ENCODE results near the gene SMIM43.
"Not testable (repeated sequence)": the region's sequence is repeated elsewhere in the genome, so short reads cannot be mapped to it uniquely, and the experiment has no call there.

The SMIM43 gene

GRCh38 chr4:121734571-121734970 is 30.4 kb downstream of the SMIM43 start:
- DNase-seq (ENCODE audit: low spot score), result no peak

GRCh38 chr4:121733942-121734341 is 31.0 kb downstream of the SMIM43 start:
- no peak for DNase-seq (ENCODE audit: low spot score)

- not testable (repeated sequence) for DNase-seq (ENCODE audit: low spot score)
Observed at GRCh38 chr4:121729753-121730152, 35.2 kb downstream of the SMIM43 start.

- no peak for DNase-seq (ENCODE audit: low spot score)
Observed at GRCh38 chr4:121728798-121729226, 36.2 kb downstream of the SMIM43 start.

DNA sequence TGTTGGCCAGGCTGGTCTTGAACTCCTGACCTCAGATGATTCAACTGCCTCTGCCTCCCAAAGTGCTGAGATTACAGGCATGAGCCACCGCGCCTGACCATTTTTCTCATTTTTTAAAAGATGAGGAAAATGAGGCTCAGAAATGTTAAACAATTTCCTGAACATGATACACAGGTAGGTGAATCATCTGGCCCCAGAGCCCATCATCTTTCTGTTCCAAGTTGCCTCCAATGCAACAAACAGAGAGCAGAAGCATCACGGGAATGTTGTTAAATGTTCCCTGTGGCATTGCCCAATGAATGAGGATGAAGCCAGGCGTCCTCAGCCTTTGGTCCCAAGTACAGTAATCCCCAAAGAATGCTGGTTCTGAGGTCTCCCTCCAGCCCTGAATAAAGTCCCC is 36.9 kb downstream of the SMIM43 start:
- DNase-seq (ENCODE audit: low spot score), result no peak

- peak; percentile 16 for DNase-seq (ENCODE audit: low spot score)
Observed at GRCh38 chr4:121726642-121727268, 38.2 kb downstream of the SMIM43 start.

DNA sequence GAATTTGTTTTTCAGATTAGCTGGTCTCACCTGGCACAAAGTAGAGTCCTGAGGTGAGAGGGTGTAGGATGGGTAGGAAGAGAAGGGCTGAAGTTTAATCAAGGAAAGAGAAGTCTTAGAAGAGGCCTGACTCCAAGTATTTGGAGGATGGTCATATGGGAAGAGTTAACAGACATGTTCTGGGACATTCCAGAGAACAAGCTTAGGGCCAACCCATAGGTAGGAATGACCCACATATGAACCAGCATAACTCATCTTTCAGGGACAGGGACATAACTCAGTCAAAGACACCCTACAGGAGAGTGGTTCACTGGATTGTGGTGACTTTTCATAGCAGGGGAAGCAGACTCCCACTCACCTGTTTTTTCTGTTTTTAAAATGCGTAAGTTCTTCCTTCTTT is 40.3 kb downstream of the SMIM43 start:
- no peak for DNase-seq (ENCODE audit: low spot score)

DNA sequence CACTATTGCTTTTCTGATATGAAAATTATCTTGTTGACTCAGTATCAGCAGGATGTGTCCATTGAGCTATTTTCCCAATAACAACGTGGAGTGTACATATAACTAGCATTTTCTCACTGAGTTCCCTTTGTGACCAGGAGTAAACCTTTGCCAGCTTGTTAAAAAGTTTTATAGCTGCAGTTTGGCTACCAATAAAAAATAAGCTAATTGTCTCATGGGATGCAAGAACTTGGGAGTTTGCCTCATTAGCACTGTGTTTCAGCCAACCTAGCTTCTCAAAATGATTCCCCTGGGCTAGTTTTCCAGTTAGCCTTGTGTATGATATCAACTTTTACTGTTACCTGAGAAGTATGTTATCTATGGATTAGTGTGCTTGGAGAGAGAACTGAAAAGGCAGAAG is 43.3 kb downstream of the SMIM43 start:
- DNase-seq (ENCODE audit: low spot score), result no peak

GRCh38 chr4:121720109-121720508 is 44.9 kb downstream of the SMIM43 start:
- DNase-seq (ENCODE audit: low spot score), result no peak

DNA sequence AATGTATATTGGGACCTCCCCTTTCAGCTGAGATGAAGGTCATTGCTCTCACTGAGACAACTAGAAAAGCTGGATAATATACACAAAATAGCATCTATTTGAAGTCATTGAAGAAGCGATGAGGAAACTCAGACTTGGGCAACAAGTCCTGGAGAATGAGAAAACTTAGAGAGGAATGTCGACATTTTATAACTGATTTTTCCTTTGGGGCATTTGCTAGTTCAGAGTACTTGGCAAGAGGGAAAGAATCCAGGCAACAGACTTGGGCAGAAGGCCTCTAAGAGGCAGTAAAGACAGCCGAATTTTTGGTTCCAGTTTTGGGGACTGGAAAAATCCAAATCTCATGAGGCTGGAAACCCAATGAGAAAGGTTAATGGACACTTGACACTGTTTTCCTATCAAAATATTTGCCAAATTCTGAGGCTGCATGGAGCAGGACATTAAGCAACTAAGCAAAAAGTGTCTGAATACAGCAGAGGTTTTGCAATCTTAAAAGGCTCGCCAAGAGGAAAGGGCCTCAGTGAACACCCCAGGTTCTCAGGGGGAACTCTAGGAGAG is 47.2 kb downstream of the SMIM43 start:
- DNase-seq (ENCODE audit: low spot score), result no peak

DNA sequence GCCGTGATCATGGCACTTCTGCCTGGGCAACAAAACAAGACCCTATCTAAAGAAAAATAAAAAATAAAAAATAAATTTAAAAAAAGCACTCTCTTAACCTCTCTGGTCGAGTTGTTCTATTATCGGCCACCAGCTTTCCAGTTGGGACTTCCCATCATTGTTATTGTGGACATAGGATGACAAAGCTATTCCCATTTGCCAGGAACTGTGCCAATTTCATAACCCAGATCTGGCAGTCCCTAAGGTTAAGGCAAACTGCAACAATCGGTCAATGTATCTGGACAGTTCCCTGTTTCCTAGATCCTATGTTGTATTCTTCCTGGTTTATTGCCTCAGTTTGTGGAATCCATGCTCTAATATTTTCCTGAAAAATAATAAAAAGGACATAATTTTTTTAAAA is 50.4 kb downstream of the SMIM43 start:
- no peak for DNase-seq (ENCODE audit: low spot score)

DNA sequence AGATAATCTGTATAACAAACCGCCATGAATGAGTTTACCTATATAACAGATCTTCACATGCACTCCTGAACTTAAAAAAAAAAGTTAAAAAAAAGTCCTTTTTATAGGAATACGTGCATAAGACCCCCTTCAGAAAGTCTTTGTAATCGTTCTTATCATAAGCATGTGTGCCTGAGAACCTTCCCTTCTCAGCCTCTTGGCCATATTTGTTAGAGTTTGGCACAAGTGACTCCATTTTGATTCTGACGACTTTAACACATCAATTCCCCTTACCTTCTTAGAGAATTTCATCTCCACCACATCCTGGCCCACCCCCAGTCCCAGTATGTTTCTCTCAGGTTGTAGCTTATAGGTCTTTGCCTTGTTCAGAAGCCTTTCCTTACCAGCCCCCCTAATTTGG is 52.2 kb downstream of the SMIM43 start:
- no peak for DNase-seq (ENCODE audit: low spot score)

- no peak for DNase-seq (ENCODE audit: low spot score)
Observed at GRCh38 chr4:121712001-121712651, 52.8 kb downstream of the SMIM43 start.

DNA sequence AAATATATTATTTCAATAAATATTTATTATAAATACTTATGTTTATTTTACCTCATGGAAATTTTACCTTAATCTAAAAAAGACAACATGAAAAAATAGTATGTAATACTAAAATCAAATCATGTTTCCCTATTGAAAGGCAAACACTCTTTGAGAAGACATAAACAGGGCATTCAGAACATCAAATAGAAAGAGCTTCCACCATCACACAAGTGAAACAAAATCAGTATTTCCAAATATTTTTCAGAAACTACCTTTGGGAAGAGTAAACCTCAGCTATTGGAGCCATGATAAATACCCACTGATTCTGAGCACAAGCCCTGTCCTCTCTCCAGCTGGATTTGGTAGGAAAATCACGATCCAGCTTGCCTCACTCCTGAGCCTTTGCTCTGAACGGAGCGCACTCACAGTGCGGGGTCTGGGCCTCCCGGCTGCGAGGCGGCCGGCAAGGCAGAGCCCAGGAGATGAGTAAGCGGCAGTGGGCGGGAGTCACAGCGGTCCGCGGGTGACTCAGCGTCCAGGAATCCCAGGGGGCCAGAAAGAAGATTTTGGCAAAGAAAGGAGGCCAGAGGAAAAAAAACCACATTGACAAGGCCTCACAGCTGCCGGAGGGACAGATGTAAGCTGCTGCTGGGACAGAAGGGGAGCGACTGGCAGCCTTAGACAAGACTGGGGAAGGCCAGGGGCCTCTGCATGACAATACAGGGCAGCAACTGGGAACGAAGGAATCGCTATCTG is 53.5 kb downstream of the SMIM43 start:
- peak; percentile 30 for DNase-seq (ENCODE audit: low spot score)

DNA sequence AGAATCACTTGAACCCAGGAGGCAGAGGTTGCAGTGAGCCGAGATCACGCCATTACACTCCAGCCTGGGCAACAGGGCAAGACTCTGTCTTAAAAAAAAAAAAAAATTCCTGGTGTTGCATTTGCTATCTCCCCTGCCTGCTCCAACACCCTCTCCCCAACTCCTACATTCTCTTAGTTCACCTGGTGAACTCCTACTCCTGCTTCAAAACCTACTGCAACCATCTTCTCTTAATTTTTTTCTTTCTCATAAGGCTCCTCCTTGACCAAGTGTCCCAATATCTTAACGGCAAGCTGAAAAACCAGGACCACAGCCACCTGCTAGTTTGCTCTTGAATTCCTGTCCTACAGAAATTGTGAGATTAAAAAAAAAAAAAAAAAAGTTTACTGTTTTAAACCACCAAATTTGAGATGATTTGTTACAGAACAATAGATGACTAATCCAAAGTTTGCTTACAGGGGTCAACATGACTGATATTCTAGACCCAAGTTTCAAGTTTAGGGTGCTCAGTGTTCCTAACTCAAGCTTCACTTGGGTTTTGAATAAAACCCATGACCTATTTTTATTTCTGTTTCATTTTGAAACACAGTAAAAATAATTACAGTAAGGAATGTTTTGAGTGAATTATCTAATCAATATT is 55.1 kb downstream of the SMIM43 start:
- no peak for DNase-seq (ENCODE audit: low spot score)

Data from HuH-7 (cell line).